SK-N-SH treated with all-trans-retinoic acid at 6 μM for 48 hours (cell line): ENCODE results near the gene HES5.

Source experiments
- ARNTL ChIP-seq: fragments of 450-650 bp; formaldehyde crosslinking; IDR thresholded peaks from 2 replicates; pipeline ENCODE4 v1.5.0; 2020; ENCODE audit warnings: low read depth, mild to moderate bottlenecking, moderate library complexity, borderline replicate concordance
- BACH2 ChIP-seq: fragments of 250-450 bp; sonication (Bioruptor Pico); IDR thresholded peaks from 2 replicates; pipeline ENCODE4 v1.9.0; 2021; ENCODE audit warnings: mild to moderate bottlenecking, borderline replicate concordance
- CSDC2 ChIP-seq: fragments of 250-450 bp; sonication (Bioruptor Pico); IDR thresholded peaks from 2 replicates; pipeline ENCODE4 v1.5.0; 2020; ENCODE audit warnings: mild to moderate bottlenecking, moderate library complexity
- PPARA ChIP-seq: fragments of 250-450 bp; sonication (Bioruptor Pico); IDR thresholded peaks from 2 replicates; pipeline ENCODE4 v1.5.0; 2020; ENCODE audit warnings: mild to moderate bottlenecking, borderline replicate concordance
- RARB ChIP-seq: fragments of 250-450 bp; sonication (Bioruptor Pico); IDR thresholded peaks from 2 replicates; pipeline ENCODE4 v1.8.0; 2021; ENCODE audit warnings: mild to moderate bottlenecking, moderate library complexity
- TOX ChIP-seq: fragments of 250-450 bp; sonication (Bioruptor Pico); IDR thresholded peaks from 2 replicates; pipeline ENCODE4 v1.8.0; 2021; ENCODE audit warnings: mild to moderate bottlenecking, moderate library complexity, borderline replicate concordance
- ZC3H10 ChIP-seq: fragments of 250-450 bp; sonication (Bioruptor Pico); IDR thresholded peaks from 2 replicates; pipeline ENCODE4 v1.5.1; 2021; ENCODE audit warnings: mild to moderate bottlenecking, moderate library complexity
- ZFP3 ChIP-seq: fragments of 250-450 bp; sonication (Bioruptor Pico); IDR thresholded peaks from 2 replicates; pipeline ENCODE4 v1.5.0; 2020; ENCODE audit warnings: mild to moderate bottlenecking, moderate library complexity
- ZFP30 ChIP-seq: fragments of 450-650 bp; formaldehyde crosslinking; IDR thresholded peaks from 2 replicates; pipeline ENCODE4 v1.5.0; 2022; ENCODE audit warnings: mild to moderate bottlenecking, moderate library complexity

DNA sequence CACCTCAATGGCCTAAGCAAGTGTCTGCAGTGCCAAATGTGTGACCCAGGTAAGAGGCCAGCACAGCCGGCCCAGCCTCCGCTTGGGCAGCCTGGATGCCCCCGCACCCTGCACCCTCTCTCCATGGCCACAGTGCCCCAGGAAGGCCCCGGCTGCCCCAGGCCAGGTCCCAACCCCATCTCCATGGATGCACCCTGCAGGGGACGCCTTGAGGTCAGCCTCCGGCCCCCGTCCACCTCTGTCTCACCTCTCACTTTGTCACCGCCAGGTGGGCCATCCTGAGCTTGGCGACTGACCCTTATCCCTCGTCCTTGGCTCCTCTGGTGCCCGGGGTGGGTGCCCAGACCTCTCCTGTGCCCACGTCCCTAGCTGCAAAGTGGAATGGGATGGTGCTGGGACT lies 28.4 kb upstream of the HES5 start:
- TF ChIP-seq PPARA (no peak), TOX (CRISPR knock-in tag) (no peak), RARB (CRISPR knock-in tag) (no peak), ARNTL (CRISPR knock-in tag) (no peak), CSDC2 (CRISPR knock-in tag) (no peak), ZC3H10 (no peak), ZFP3 (no peak), BACH2 (CRISPR knock-in tag) (no peak), ZFP30 (no peak)
